Keratinocyte (primary cell): ENCODE results near the gene NR1I2. TPM values are rescaled to one million over a fixed set of nuclear protein-coding genes. Genes with fewer than 3 reads are reported as not detected.

Source experiments
- DNase-seq: peaks from one replicate; pipeline ENCODE4 v3.0.0-alpha.2; 2011; ENCODE audit warnings: low read depth, missing footprints, low spot score
- FAIRE-seq: peaks from 2 replicates; lab custom pipeline; 2011; peaks lifted over from hg19 to GRCh38; lab: Jason Lieb, UNC
- H2AFZ ChIP-seq: 2 replicates; pipeline ENCODE4 v1.6.0; 2012; ENCODE audit warnings: low read length, control low read depth, inconsistent platforms; ENCODE audit not compliant: control insufficient read depth
- H3K27ac ChIP-seq: 2 replicates; pipeline ENCODE4 v1.5.1; 2011; ENCODE audit warnings: low read length; ENCODE audit not compliant: control insufficient read depth, insufficient read depth
- H3K27me3 ChIP-seq: 3 replicates; pipeline ENCODE4 v1.6.0; 2011; ENCODE audit warnings: low read length; ENCODE audit not compliant: control insufficient read depth, insufficient read depth; ENCODE audit errors: extremely low read depth
- H3K36me3 ChIP-seq, 2 experiments: 2 replicates in 1 of 2; 3 replicates in 1 of 2; pipeline ENCODE4 v1.5.1; 2011; ENCODE audit warnings: low read length in 2 of 2, mild to moderate bottlenecking in 1 of 2; ENCODE audit not compliant: control insufficient read depth in 2 of 2, insufficient read depth in 2 of 2; ENCODE audit errors: extremely low read depth in 1 of 2
- H3K4me1 ChIP-seq: 3 replicates; pipeline ENCODE4 v1.5.1; 2011; ENCODE audit warnings: low read length; ENCODE audit not compliant: control insufficient read depth, insufficient read depth; ENCODE audit errors: extremely low read depth
- H3K4me2 ChIP-seq: 3 replicates; pipeline ENCODE4 v1.6.0; 2011; ENCODE audit warnings: low read depth, low read length; ENCODE audit not compliant: control insufficient read depth, insufficient read depth; ENCODE audit errors: extremely low read depth
- H3K4me3 ChIP-seq, 3 experiments: fragments of 200-600 bp in 1 of 3; sonication (generic) in 1 of 3; 2 replicates in 2 of 3; 3 replicates in 1 of 3; pipeline ENCODE4 v1.5.1; 2011 to 2016; ENCODE audit warnings: low read length in 3 of 3, mild to moderate bottlenecking in 3 of 3, control low read depth in 2 of 3, inconsistent platforms in 1 of 3, low read depth in 1 of 3, mixed read lengths in 1 of 3, mixed run types in 1 of 3, moderate library complexity in 1 of 3; ENCODE audit not compliant: control insufficient read depth in 2 of 3, insufficient read depth in 2 of 3; ENCODE audit errors: extremely low read depth in 1 of 3
- H3K79me2 ChIP-seq: 2 replicates; pipeline ENCODE4 v1.6.0; 2012; ENCODE audit warnings: low read length; ENCODE audit not compliant: control insufficient read depth, insufficient read depth
- H3K9ac ChIP-seq: 3 replicates; pipeline ENCODE4 v1.6.0; 2011; ENCODE audit warnings: low read length; ENCODE audit not compliant: control insufficient read depth, insufficient read depth; ENCODE audit errors: extremely low read depth
- H3K9me1 ChIP-seq: 3 replicates; pipeline ENCODE4 v1.6.0; 2011; ENCODE audit warnings: low read length; ENCODE audit not compliant: control insufficient read depth, insufficient read depth; ENCODE audit errors: extremely low read depth
- H3K9me3 ChIP-seq: 2 replicates; pipeline ENCODE4 v1.5.1; 2012; ENCODE audit warnings: low read depth, low read length; ENCODE audit not compliant: control insufficient read depth
- H4K20me1 ChIP-seq: 3 replicates; pipeline ENCODE4 v1.6.0; 2011; ENCODE audit warnings: low read length; ENCODE audit not compliant: control insufficient read depth, insufficient read depth; ENCODE audit errors: extremely low read depth
- CTCF ChIP-seq, 3 experiments: IDR thresholded peaks in 1 of 3; conservative IDR thresholded peaks in 1 of 3; optimal IDR thresholded peaks in 1 of 3; 2 replicates in 2 of 3; 3 replicates in 1 of 3; pipeline versions ENCODE3 to v1.5.1; 2011; ENCODE audit warnings: low read length in 3 of 3, mild to moderate bottlenecking in 3 of 3, moderate library complexity in 2 of 3, control low read depth in 1 of 3, inconsistent platforms in 1 of 3; ENCODE audit not compliant: insufficient read depth in 2 of 3; ENCODE audit errors: extremely low read depth in 1 of 3
- EZH2 ChIP-seq: IDR thresholded peaks from one replicate; pipeline ENCODE4 v1.6.1; 2012; ENCODE audit warnings: inconsistent platforms, mild to moderate bottlenecking, low read length, moderate library complexity
- dilution Hi-C: fragments of 300-500 bp; cut with MboI; formaldehyde crosslinking; loops from one replicate; pipeline ENCODE4 v1.7.0; 2020; ENCODE audit warnings: low sequenced_read_pairs; ENCODE audit not compliant: extremely low pct_ligation_motif_present
- polyA minus RNA-seq, 3 experiments: library from RNA; depleted of rRNA, polyadenylated mRNA; stranded (reverse); fragments of >200 nt; gene quantifications; 1 replicate in 1 of 3; 2 replicates in 1 of 3; 3 replicates in 1 of 3; pipeline ENCODE4 v1.2.3, GENCODE V29; 2011
- polyA plus RNA-seq, 5 experiments: library from polyadenylated mRNA; depleted of rRNA in 3 of 5; stranded (reverse) in 3 of 5; stranded (forward) in 1 of 5; unstranded in 1 of 5; fragments of >200 nt; gene quantifications; 1 replicate in 1 of 5; 2 replicates in 3 of 5; 3 replicates in 1 of 5; pipeline versions ENCODE4 v1.2.1 to v1.2.3, GENCODE V29; 2011 to 2012; ENCODE audit warnings: missing spikeins in 2 of 5, low read depth in 1 of 5, low replicate concordance in 1 of 5

The NR1I2 gene
- polyA plus RNA-seq (not detected in 3 replicates), polyA minus RNA-seq (not detected in 3 replicates)
- polyA plus RNA-seq (2011; ENCODE audit: low read depth), result not detected
- not detected in 2 replicates for polyA plus RNA-seq (2011; cell fraction: cytosol; rRNA removed)
- polyA plus RNA-seq (2011; cell fraction: nucleus; rRNA removed), result not detected in 2 replicates
- not detected in 2 replicates for polyA plus RNA-seq (2012; ENCODE audit: low replicate concordance)
- not detected for polyA minus RNA-seq (2011; cell fraction: cytosol; rRNA and poly(A)+ RNA removed)
- polyA minus RNA-seq (2011; cell fraction: nucleus; rRNA and poly(A)+ RNA removed), result not detected in 2 replicates

- Histone ChIP-seq H3K27ac (no peak within 1 kb of the TSS), H2AFZ (no peak within 1 kb of the TSS)
- FAIRE-seq, result no peak
Measured at GRCh38 chr3:119781330-119782198, at the start of gene NR1I2. TSS of gene NR1I2 (plus strand) at chr3:119782101.

GRCh38 chr3:119733812-119734211 is 48.1 kb upstream of the NR1I2 start:
- FAIRE-seq, result no peak
- DNase-seq, result no peak

More at GRCh38 chr3:119781330-119782198, at the start of gene NR1I2:
- H3K4me3 ChIP-seq, result no peak within 1 kb of the TSS
- H3K9me1 ChIP-seq, result no peaks in the 10 kb centered on the region
- no peaks in the 10 kb centered on the region for H3K4me1 ChIP-seq
- DNase-seq, result no peak
- dilution Hi-C loops, result no loop called here
- H4K20me1 ChIP-seq, result no peaks in the 10 kb centered on the region
- no peaks in the 10 kb centered on the region for H3K27me3 ChIP-seq
- no peak for TF ChIP-seq EZH2
- TF ChIP-seq CTCF (optimal IDR thresholded peaks at IDR 0.05 in 1 of 3, IDR thresholded peaks at IDR 0.05 in 1 of 3, conservative IDR thresholded peaks at IDR 0.05 in 1 of 3; ENCODE audit: extremely low read depth in 1 of 3, insufficient read depth in 2 of 3, low read length in 3 of 3), result no peak
- no peak within 1 kb of the TSS for H3K4me2 ChIP-seq
- H3K9me3 ChIP-seq, result no peaks in the 10 kb centered on the region
- no peaks in the 10 kb centered on the region for H3K79me2 ChIP-seq
- no peaks in the 10 kb centered on the region for H3K36me3 ChIP-seq
- H3K9ac ChIP-seq, result no peak within 1 kb of the TSS

More at GRCh38 chr3:119733812-119734211, 48.1 kb upstream of the NR1I2 start:
- no peaks in the 10 kb centered on the region for H3K79me2 ChIP-seq
- no peaks in the 10 kb centered on the region for H3K4me1 ChIP-seq
- H2AFZ ChIP-seq, result no peak overlapping the region
- H3K36me3 ChIP-seq, result no peaks in the 10 kb centered on the region
- no peaks in the 10 kb centered on the region for H3K9me3 ChIP-seq
- TF ChIP-seq EZH2 (no peak), CTCF (optimal IDR thresholded peaks at IDR 0.05 in 1 of 3, IDR thresholded peaks at IDR 0.05 in 1 of 3, conservative IDR thresholded peaks at IDR 0.05 in 1 of 3; ENCODE audit: extremely low read depth in 1 of 3, insufficient read depth in 2 of 3, low read length in 3 of 3) (no peak)
- no peaks in the 10 kb centered on the region for H3K9me1 ChIP-seq
- no peak overlapping the region for H3K4me2 ChIP-seq
- dilution Hi-C loops, result no loop called here
- no peaks in the 10 kb centered on the region for H3K27me3 ChIP-seq
- H3K4me3 ChIP-seq, result no peak overlapping the region
- H3K27ac ChIP-seq, result no peak overlapping the region
- no peak overlapping the region for H3K9ac ChIP-seq
- no peaks in the 10 kb centered on the region for H4K20me1 ChIP-seq
